ENCODE data around the gene TNFRSF13B. TPM values are rescaled to one million over a fixed set of nuclear protein-coding genes. Genes with fewer than 3 reads are reported as not detected.

Gene TNFRSF13B
- total RNA-seq, 1 experiment from 2014 or later = not detected

GRCh38 chr17:16939606-16940115 is 32.3 kb downstream of the TNFRSF13B start:
- DNase-seq (ENCODE audit: low read depth) = no peak

DNA sequence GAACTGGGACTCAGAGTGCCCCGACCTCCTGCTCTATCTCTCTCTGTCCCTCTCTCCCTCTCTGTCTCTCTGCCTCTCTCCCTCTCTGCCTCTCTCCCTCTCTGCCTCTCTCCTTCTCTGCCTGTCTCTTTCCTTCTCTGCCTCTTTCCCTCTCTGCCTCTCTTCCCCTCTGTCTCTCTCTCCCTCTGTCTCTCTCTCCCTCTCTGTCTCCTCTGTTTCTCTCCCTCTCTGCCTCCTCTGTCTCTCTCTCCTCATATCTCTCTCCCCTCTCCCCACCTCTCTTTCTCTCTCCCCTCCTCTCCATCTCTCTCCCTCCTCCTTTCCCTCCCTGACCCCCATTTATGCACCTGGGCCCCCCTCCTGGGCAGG is 32.7 kb downstream of the TNFRSF13B start:
- no peak for DNase-seq (ENCODE audit: low read depth)

DNA sequence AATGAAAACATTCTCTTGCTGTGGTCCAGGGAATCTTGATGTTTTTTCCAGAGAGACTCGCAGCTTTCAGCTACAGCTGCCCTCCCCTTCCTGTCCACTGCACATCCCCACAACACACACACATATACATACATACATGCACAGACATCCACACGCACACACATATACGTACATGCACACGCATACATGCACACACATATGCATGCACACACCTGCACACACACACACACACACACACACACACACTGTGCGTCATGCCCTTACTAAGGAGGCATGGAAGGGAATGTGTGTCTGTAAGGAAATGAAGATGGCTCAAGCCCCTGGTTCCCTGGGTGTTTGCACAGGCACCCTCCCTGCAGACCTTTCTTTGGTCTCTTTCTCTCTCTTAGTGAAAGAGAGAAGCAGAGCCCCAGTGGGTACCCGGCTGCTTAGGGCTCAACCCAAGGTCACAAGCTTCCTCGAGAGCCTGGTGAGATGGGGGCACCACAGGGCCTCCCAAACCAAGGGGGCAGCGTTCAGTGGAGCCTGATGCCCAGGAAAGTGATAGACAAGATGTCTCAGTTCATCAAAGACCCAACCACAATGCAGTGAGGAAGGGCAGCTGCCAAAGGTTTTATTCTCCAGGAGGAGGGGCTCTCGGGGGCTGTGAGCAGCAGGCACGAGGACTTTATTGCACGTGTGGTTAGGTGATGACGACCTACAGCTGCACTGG is 33.3 kb downstream of the TNFRSF13B start:
- no peak for DNase-seq (ENCODE audit: low read depth)

GRCh38 chr17:16938031-16938430 is 33.9 kb downstream of the TNFRSF13B start:
- DNase-seq (ENCODE audit: low read depth) = no peak

GRCh38 chr17:16937431-16937830 is 34.5 kb downstream of the TNFRSF13B start:
- DNase-seq (ENCODE audit: low read depth) = no peak

DNA sequence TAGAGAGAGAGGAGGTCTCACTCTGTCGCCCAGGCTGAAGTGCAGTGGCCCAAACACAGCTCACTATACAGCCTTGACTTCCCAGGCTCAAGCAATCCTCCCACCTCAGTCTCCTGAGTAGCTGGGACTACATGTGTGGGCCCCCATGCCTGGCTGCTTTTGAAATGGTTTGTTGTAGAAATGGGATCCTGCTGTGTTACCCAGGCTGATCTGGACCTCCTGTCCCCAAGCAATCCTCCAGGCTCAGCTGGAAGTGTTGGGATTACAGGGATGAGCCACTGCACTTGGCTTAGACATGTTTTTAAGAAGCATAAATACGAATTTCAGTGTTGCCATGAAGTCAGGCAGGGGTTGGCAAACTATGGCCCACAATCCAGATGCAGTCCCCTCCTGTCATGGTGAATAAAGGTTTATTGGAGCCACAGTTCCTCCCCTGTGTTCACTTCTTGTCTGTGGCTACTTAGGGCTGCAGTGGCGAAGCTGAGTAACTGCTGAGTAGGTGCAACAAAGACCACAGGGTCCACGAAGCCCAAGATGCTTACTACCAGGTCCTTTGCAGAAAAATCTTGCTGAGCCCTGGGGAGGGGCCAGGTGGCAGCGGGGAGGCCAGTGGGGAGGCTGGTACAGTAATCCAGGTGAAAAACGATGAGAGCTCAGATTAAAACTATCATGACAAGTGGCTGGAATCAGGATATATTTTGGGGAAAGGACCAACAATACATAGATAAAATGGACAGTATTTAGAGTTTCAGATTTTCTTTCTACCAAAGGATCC is 35.2 kb downstream of the TNFRSF13B start:
- DNase-seq (ENCODE audit: low read depth) = no peak

DNA sequence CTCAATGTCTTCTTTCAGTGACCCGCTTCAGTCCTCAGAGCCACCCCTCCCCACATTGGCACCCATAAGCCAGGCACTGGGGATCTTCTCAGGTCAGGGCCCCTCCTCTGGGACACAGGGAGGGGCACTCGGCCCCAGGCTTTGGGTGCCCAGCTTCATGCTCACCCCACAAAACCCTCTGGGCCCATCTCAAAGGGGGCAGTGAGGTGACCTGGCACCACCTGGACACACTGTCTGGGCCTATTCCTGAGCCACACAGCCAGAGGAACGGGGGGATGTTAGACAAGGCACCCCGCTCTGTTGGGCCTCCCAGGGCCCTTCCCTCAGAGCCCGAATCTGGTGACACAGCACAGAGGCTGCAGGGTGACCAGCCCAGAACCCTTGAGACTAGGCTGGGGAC is 36.1 kb downstream of the TNFRSF13B start:
- DNase-seq (ENCODE audit: low read depth) = no peak

DNA sequence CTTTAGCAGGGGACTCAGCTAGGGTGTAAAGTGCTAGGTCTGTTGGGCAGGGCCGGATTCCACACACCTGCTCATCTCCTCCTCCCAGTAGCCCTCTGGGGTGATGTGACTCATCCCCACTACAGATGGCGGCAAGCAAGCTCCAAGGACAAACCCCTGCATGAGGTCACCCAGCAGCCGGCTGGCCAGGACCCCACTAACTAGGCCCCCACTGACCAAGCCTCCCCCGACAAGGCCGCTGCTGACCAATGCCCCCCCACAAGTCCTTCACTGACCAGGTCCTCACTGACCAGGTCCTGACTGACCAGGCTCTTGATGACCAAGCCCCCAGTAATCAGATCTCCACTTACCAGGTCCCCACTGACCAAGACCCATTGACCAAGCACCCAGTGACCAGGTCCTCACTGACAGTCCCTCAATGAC is 36.7 kb downstream of the TNFRSF13B start:
- no peak for DNase-seq (ENCODE audit: low read depth)

GRCh38 chr17:16934836-16935235 is 37.1 kb downstream of the TNFRSF13B start:
- DNase-seq (ENCODE audit: low read depth) = no peak

DNA sequence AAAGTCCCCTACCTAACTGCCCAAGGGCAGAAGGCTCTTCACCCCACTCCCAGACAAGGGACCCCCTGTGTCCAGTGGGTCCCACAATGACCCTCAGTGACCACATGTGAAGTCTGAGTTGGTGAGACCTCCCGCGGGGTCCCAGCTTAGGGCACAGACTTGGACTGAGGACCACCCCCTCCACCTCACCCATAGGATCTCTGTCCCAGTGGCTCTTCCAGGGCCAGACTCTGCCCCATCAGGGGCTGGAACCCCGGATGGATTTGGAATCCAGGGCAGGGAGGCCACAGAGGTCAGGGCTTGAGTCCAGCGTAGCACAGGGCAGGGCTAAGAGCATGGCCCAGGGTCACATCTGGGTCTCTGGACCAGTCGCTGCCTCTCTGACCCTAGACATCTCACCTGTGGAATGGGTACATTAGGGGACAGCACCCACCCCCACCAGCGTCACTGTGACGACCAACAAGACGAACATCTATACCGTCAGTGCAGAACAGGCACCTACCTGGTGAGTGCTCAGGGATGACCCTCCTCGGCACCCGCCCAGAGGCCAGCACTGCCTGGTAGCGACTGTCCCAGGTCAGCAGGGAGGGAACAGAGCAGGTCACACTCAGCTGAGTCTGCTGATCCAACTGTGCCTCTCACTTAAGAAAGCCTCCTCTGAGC is 37.7 kb downstream of the TNFRSF13B start:
- DNase-seq (ENCODE audit: low read depth) = no peak

DNA sequence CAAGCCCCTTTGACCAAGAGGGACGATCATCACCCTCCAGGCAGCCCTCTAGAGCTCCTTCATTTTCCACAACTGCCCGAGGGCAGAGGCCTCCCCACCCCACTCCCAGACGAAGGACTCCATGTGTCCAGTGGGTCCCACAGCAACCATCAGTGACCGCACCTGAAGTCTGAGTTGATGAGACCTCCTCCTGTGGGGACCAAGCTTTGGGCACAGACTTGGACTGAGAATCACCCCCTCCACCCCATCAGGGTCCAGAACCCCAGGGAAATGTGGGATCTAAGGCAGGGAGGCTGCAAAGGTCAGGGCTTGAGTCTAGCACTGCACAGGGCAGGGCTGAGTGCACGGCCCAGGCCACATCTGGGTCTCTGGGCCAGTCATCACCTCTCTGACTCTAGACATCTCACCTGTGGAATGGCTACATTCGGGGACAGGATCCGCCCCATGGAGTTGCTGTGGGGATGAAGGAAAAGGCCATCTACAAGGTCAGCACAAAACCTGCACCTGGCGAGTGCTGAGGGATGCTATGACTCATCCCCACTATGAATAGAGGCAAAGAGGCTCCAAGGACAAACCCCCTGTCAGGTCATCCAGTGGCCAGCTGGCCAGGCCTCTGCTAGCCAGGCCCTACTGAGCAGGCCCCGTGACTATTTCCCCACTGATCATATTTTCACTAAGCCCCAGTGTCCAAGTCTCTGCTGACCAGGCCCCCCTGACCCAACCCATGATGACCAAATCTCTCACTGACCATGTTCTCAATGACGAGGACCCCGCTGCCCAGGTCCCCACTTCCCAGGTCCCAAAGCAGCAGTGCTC is 38.4 kb downstream of the TNFRSF13B start:
- no peak for DNase-seq (ENCODE audit: low read depth)

- DNase-seq (ENCODE audit: low read depth) = no peak
Measured at GRCh38 chr17:16932611-16933010, 39.3 kb downstream of the TNFRSF13B start.

GRCh38 chr17:16932156-16932555 is 39.8 kb downstream of the TNFRSF13B start:
- DNase-seq (ENCODE audit: low read depth) = no peak

GRCh38 chr17:16931318-16932060 is 40.4 kb downstream of the TNFRSF13B start:
- no peak for DNase-seq (ENCODE audit: low read depth)

- no peak for DNase-seq (ENCODE audit: low read depth)
Measured at GRCh38 chr17:16930571-16931317, 41.2 kb downstream of the TNFRSF13B start.

DNA sequence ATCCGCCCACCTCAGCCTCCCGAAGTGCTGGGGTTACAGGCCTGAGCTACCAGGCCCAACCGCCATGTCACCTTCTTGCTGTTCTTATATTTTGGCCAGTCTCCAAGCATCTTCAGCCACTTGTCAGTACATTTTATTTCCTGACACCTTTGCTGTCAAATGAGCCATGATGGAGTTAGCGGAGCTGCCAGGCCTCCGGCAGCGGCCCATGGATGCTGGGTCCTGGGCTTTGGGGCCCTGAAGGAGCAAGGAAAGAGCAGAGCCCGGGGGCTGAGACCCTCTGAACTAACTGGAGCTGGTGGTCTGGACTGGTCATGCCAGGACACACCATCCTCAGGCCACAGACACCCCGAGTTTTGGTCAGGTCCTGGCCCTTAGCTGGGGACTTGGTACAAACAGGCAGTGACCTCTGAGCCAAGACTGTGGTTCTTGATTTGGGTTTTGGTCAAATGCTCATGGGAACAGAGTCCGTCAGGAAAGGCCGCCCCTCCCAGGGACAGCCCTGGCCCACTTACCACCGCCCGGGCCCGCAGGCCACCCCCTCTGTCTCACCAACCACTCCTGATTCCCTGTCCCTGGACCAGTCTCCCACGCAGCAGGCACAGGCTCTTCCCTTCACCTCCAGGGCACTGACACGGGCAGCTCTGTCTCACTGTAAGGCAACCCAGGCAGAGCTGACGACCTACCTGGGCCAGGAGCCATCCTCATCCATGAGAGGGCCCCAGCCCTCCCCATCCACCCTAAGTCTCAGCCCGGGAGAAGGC is 42.0 kb downstream of the TNFRSF13B start:
- no peak for DNase-seq (ENCODE audit: low read depth)

GRCh38 chr17:16929035-16929680 is 42.8 kb downstream of the TNFRSF13B start:
- no peak for DNase-seq (ENCODE audit: low read depth)

DNA sequence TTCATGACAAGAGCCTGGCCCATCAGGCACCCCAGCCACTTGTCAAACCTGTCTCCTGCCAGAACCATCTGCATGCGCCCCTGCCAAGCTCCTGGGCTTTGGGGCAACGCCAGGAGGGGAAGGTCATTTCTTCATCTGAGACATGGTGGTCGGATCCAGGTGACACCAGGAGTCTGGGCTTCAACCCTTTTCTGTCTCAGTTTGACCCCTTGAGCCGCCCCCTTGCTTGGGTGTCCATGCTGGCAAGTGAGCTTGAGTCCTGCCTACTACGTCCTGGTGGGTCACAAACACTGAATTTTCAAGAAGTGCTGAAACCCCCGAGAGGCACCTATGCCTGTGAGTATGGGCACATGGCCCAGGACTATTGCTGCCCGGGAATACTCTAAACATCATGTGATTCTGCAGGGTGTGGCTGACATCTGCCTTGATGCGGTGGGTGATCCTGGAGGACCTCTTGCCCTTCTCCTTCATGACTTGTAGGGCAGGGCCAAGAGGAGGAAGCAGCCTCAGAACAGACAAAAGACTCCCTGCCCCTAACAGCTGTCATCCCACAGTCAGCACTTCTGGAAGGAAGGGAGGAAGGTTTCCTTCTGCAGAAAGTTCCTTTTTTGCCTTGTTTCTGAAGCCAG is 43.4 kb downstream of the TNFRSF13B start:
- DNase-seq (ENCODE audit: low read depth) = no peak

Measured in HT1080 (cell line).